Myocyte (in vitro differentiated cells): ENCODE data around the gene PLXNC1. TPM values are rescaled to one million over a fixed set of nuclear protein-coding genes. Genes with fewer than 3 reads are reported as not detected.

Experiments used
- DNase-seq: peaks from one replicate; pipeline ENCODE4 v3.0.0-alpha.2; 2012; ENCODE audit warnings: low read depth
- total RNA-seq: library from RNA; depleted of rRNA; stranded (reverse); fragments of >200 nt; gene quantifications from 2 replicates; pipeline ENCODE4 v1.2.3, GENCODE V29; 2014

Gene PLXNC1
- total RNA-seq, 1 donor from 2014 or later: 0.37 TPM

GRCh38 chr12:94229902-94230301 lies 81.5 kb downstream of the PLXNC1 start:
- DNase-seq: no peak

DNA sequence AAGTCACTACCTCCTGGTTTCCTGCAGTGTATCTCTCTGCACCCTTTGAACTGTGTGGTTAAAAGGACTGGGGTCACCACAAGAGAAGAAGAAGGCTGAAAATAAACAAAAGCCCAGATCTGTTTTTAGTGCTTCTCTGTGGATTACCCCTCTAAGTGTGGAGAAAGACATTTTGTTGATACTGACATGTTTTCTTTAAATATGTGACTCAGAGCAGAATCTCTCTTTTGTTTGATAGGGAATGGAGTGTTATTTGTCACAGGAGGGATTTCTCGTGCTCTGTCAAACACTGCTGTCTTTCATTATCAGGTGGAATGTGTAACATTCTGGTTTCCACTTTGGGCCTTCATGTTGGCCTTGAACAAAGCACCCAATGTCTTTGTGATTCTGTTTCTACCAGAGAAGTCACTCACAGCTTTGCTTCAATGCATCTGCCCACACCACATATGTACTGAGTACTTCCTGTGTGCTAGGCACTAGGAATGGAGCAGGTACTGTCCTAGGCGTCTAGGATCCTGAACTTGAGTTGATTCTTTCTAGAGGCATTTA lies 82.1 kb downstream of the PLXNC1 start:
- no peak for DNase-seq

GRCh38 chr12:94231709-94232108 lies 83.3 kb downstream of the PLXNC1 start:
- no peak for DNase-seq

GRCh38 chr12:94235848-94236247 lies 87.5 kb downstream of the PLXNC1 start:
- DNase-seq: no peak

GRCh38 chr12:94239332-94239993 lies 91.1 kb downstream of the PLXNC1 start:
- no peak for DNase-seq

DNA sequence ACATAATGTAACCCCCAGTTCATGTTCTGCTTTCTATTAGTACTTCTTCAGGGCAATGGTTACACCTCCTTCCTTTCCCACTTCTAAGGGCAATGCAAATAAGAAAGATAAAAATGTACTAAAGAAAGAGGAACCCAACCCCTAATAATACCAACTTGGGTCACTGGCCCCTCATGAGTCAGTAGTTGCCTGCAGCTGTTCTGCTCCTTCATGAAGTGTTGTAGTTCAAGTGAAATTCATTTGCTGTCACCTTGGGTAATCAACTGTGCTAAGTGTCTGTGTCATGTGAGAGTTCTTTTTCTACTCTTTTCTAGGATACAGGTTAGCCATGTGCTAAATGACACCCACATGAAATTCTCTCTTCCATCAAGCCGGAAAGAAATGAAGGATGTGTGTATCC lies 91.8 kb downstream of the PLXNC1 start:
- DNase-seq: peak; percentile 48

- peak; percentile 17 for DNase-seq
These were observed 94.5 kb downstream of the PLXNC1 start for GRCh38 chr12:94242901-94243300.

- DNase-seq: no peak
These were observed 96.1 kb downstream of the PLXNC1 start for GRCh38 chr12:94244165-94245133.

DNA sequence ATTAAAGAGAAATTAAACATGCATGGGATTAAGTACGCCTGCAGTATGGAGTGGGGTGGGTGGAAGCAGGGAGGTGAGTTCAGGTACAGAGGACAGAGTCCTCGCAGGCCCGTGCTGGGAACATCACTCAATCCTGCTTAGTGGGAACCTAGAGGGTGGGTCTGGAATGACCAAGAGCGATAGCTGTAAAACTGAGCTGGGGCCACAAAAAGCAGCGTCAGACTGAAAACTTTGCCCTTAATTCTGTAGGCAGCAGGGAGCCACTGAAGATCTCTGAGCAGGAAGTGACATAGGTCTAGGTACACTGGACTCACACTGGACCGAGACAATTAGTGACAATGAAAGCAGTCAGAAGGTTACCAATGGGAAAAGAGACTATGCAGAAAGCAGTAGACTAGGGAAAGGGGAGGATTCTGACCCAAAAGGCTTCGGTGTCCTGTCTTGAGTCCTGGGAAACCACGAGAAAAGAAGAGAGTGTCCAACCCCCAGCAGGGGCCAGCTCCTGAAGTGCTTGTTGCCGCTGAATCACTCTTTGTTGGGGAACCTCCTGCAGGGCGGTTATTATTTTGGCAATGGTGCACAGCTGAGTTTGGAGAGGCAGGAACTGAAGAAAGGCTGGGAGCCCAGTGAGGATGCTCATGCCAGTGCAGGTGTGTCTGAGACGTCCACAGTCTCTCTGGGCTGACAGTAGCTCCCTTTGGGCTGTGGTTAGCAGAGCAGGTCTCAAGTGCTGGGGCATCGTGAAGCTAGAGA lies 97.4 kb downstream of the PLXNC1 start:
- DNase-seq: no peak

- DNase-seq: no peak
These were observed 98.9 kb downstream of the PLXNC1 start for GRCh38 chr12:94247246-94247645.

DNA sequence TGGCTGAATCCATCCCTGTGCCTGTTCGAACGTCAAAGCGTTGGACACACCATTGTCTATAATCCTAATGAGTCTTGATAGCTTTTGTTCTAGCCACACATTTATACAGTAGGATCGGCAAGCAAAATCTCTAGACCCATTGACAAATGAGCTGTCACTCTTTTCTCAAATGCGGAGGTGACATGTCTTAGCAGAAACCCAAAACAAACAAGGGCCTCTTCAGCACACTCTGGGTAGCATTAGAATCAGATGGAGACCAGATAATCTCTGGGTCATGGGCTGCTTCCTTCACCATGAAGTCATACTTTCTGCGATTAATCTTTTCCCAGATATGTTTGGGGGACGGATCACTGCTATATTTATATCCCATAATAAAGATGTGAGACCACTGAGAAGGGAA lies 100.2 kb downstream of the PLXNC1 start:
- no peak for DNase-seq

DNA sequence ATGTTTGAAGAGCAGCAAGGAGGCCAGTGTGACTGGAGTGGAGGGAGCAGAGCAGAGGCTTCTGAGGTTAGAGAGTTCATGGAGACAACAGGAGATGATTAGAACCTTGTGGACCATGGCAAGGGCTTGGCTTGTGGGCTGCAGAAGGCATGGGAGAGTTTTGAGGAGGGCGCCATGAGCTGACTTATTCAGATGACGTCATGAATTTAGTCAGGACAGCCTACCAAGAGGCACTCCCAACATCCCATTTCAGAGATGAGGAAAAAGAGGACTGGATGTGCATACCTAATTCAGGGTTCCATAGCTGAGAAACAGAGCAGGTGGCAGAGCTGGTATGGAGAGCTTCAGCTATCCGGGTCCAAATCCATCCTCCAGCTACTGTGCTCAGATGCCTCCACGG lies 101.8 kb downstream of the PLXNC1 start:
- DNase-seq: no peak

- DNase-seq: peak; percentile 14
These were observed 105.9 kb downstream of the PLXNC1 start for GRCh38 chr12:94254270-94254669.

DNA sequence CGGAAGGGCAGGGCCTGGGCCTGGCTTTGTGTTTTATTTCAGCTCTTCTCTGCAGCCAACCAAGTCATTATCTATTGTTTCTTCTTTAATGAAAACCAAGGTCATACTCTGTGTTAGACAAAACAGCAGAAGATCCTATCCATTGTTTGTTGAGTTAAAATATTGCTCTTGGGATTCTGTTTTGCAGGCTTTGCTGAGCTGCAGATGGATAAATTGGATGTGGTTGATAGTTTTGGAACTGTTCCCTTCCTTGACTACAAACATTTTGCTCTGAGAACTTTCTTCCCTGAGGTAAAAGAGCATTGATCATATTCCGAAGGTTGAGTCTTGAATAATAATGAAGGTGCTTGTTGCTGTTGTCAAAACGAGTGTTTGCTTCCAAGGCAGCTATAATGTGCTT lies 106.6 kb downstream of the PLXNC1 start:
- no peak for DNase-seq

- DNase-seq: no peak
These were observed 107.1 kb downstream of the PLXNC1 start for GRCh38 chr12:94255428-94255827.

DNA sequence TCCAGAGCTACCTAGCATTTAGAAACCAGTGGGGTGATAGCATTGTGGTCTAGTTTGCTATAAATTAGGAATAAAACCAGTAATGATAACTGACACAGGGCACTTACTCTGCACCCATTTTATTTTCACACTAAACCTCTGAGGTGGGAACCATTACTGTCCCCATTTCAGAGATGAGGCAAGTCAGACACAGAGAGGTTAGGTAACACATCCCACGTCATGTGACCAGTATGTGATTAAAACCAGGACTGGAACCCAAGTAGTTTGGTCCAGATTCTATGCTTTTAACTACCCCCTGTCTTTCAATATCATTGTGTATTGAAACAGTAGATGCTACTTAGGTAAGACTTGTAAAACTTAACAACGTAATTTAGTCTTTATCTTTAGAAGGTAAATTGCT lies 110.2 kb downstream of the PLXNC1 start:
- no peak for DNase-seq

- no peak for DNase-seq
These were observed 111.6 kb downstream of the PLXNC1 start for GRCh38 chr12:94260017-94260416.

DNA sequence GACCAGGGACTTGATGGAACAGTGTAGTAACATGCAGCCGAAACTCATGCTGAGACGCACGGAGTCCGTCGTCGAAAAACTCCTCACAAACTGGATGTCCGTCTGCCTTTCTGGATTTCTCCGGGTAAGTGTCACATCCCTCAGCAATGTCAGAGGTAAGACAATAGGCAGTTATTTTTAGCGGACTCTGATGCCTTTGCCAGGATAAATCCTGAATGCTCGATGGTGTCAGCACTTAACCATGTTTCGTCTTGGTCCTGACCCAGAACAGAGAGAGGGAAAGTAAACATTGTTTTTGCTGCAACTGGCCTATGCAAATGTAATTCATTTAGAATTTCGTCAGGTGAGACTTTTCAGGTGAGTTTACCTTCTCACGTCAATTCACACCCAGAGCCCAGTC lies 112.3 kb downstream of the PLXNC1 start:
- DNase-seq: peak; percentile 23

- no peak for DNase-seq
These were observed 112.7 kb downstream of the PLXNC1 start for GRCh38 chr12:94261119-94261518.

DNA sequence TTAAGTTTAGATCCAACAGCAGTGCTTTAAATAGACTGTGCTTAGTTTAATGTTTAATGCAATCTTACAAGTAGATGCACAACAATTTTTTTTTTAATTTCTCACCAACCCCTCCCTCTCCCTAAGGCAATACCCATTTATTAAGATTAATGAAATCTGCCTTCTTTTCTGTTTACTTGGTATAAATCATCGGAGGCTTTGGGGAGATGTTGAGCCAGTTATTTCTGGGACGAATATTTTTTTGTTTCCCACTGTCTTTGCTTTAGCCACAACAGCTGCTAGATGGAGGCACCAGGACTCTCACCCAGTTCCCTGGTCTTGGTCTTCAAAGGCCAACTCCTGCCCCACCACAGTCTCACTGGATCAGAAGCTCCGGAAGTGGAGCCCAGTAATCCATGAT lies 113.4 kb downstream of the PLXNC1 start:
- no peak for DNase-seq

- DNase-seq: peak; percentile 89
These were observed 114.0 kb downstream of the PLXNC1 start for GRCh38 chr12:94262228-94263010.
